Hypothalamus (tissue), 51 donors: ENCODE measurements around the gene TMEM117.
"Not testable (repeated sequence)": the region's sequence is repeated elsewhere in the genome, so short reads cannot be mapped to it uniquely, and the experiment has no call there.

Experiments
- DNase-seq, 51 donors: peaks; one replicate each; lab custom pipeline; 2025; lab: John Stamatoyannopoulos, UW

The TMEM117 gene

GRCh38 chr12:44358636-44359035 is 522.8 kb downstream of the TMEM117 start:
- no peak for DNase-seq

GRCh38 chr12:44362947-44363346 is 527.1 kb downstream of the TMEM117 start:
- DNase-seq, result no peak

- no peak for DNase-seq
Measured at GRCh38 chr12:44367136-44367535, 531.3 kb downstream of the TMEM117 start.

- DNase-seq, result no peak
Measured at GRCh38 chr12:44367916-44368315, 532.0 kb downstream of the TMEM117 start.

- DNase-seq, result no peak
Measured at GRCh38 chr12:44369998-44370397, 534.1 kb downstream of the TMEM117 start.

- no peak for DNase-seq
Measured at GRCh38 chr12:44370982-44371381, 535.1 kb downstream of the TMEM117 start.

GRCh38 chr12:44372259-44372658 is 536.4 kb downstream of the TMEM117 start:
- DNase-seq, result no peak

- no peak for DNase-seq
Measured at GRCh38 chr12:44375694-44376093, 539.8 kb downstream of the TMEM117 start.

GRCh38 chr12:44377443-44378187 is 541.7 kb downstream of the TMEM117 start:
- no peak for DNase-seq

- not testable (repeated sequence) for DNase-seq
Measured at GRCh38 chr12:44379113-44379512, 543.2 kb downstream of the TMEM117 start.

GRCh38 chr12:44379831-44380230 is 544.0 kb downstream of the TMEM117 start:
- DNase-seq, result no peak

- DNase-seq, result no peak
Measured at GRCh38 chr12:44380861-44381260, 545.0 kb downstream of the TMEM117 start.

GRCh38 chr12:44381341-44381740 is 545.5 kb downstream of the TMEM117 start:
- DNase-seq, result no peak

- no peak for DNase-seq
Measured at GRCh38 chr12:44384136-44384535, 548.3 kb downstream of the TMEM117 start.

GRCh38 chr12:44385964-44386363 is 550.1 kb downstream of the TMEM117 start:
- DNase-seq, result no peak

- no peak for DNase-seq
Measured at GRCh38 chr12:44387581-44387980, 551.7 kb downstream of the TMEM117 start.

- no peak for DNase-seq
Measured at GRCh38 chr12:44389038-44389437, 553.2 kb downstream of the TMEM117 start.

GRCh38 chr12:44389896-44390295 is 554.0 kb downstream of the TMEM117 start:
- no peak for DNase-seq

- no peak for DNase-seq
Measured at GRCh38 chr12:44397631-44398030, 561.8 kb downstream of the TMEM117 start.

- no peak for DNase-seq
Measured at GRCh38 chr12:44403185-44403584, 567.3 kb downstream of the TMEM117 start.

GRCh38 chr12:44405297-44405696 is 569.4 kb downstream of the TMEM117 start:
- DNase-seq, result no peak

GRCh38 chr12:44422559-44422958 is 586.7 kb downstream of the TMEM117 start:
- DNase-seq, result no peak

- no peak for DNase-seq
Measured at GRCh38 chr12:44428825-44429224, 592.9 kb downstream of the TMEM117 start.
